Astrocyte of the spinal cord (primary cell): ENCODE measurements around the gene PLLP.

Source experiments
- DNase-seq: peaks from one replicate; pipeline ENCODE4 v3.0.0; 2011; ENCODE audit warnings: low read depth, low spot score
- H3K4me3 ChIP-seq: 2 replicates; pipeline ENCODE4 v1.5.1; 2011; ENCODE audit warnings: low read depth, mild to moderate bottlenecking, low read length, moderate library complexity
- in situ Hi-C: cut with HindIII; loops from 2 replicates; pipeline ENCODE4 v1.10.0; 2017; ENCODE audit warnings: low sequenced_read_pairs
- TF ChIP-seq, protein P1 (sequence below): IDR thresholded peaks from 2 replicates; pipeline ENCODE4 v1.5.1; 2012; ENCODE audit warnings: low read depth, mild to moderate bottlenecking, low read length, inconsistent platforms

Gene PLLP

DNA sequence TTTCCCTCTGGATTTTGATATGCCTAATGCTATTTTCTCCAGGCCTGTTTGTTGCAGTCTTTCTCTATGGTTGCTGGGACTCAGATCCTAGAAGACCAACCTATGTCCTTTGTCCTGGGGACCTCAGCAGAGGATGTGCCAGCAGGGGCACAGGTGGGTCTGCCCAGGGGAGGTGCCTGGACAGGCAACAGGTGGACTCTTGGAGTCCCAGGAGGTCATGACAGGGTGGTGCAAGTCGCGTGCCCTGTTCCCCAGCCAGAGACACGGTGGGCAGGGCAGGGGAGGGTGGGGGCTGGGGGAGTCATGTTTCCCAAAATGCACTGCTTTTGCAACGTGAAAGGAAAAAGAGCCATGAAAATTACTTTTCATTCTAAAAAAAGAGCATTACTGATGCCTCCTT is 26.3 kb upstream of the PLLP start:
- in situ Hi-C loops, result no loop called here
- H3K4me3 ChIP-seq, result no peak overlapping the region
- TF ChIP-seq, protein P1, sequence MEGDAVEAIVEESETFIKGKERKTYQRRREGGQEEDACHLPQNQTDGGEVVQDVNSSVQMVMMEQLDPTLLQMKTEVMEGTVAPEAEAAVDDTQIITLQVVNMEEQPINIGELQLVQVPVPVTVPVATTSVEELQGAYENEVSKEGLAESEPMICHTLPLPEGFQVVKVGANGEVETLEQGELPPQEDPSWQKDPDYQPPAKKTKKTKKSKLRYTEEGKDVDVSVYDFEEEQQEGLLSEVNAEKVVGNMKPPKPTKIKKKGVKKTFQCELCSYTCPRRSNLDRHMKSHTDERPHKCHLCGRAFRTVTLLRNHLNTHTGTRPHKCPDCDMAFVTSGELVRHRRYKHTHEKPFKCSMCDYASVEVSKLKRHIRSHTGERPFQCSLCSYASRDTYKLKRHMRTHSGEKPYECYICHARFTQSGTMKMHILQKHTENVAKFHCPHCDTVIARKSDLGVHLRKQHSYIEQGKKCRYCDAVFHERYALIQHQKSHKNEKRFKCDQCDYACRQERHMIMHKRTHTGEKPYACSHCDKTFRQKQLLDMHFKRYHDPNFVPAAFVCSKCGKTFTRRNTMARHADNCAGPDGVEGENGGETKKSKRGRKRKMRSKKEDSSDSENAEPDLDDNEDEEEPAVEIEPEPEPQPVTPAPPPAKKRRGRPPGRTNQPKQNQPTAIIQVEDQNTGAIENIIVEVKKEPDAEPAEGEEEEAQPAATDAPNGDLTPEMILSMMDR, result no peak
- DNase-seq, result no peak

DNA sequence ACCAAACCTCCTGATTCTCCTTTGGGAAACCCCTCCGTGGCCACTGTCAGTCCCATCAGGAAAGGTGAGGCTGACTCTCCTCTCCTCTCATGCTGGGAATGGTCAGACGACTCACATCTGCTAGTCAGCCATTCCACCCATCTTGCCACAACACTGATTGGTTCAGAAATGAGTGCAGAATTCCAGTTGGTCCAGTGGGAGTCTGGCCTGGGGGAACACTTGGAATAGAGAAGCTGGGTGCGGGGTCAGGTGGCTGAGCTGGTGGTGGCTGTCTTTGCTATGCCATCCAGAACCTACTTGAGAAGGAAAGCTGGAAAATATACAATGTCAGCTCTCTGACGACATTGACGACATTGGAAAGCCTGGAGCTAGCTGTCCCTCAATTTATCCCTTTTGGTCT is 23.6 kb upstream of the PLLP start:
- DNase-seq, result no peak
- TF ChIP-seq, protein P1, result no peak
- H3K4me3 ChIP-seq, result no peak overlapping the region
- in situ Hi-C loops, result no loop called here

DNA sequence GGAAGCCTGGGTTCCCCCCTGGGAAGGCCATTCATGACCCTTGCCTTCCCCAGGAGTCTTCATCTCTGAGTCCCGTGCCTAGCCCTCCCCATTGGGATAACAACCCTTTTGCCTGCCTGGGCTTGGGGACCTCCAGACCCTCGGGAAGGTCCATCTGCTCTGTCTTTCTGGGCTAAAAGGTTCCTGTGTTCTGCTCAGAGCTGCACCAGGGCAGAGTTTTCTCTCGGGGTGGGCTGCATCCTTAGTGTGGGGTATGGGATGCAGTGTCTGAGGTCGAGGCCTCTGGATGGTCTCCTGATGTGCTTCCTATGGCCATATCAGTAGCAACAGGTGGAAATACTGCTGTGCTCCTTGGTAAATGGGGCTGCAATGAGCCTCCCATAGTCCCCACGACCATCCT is 22.9 kb upstream of the PLLP start:
- H3K4me3 ChIP-seq, result no peak overlapping the region
- in situ Hi-C loops, result no loop called here
- TF ChIP-seq, protein P1, result no peak
- DNase-seq, result no peak

DNA sequence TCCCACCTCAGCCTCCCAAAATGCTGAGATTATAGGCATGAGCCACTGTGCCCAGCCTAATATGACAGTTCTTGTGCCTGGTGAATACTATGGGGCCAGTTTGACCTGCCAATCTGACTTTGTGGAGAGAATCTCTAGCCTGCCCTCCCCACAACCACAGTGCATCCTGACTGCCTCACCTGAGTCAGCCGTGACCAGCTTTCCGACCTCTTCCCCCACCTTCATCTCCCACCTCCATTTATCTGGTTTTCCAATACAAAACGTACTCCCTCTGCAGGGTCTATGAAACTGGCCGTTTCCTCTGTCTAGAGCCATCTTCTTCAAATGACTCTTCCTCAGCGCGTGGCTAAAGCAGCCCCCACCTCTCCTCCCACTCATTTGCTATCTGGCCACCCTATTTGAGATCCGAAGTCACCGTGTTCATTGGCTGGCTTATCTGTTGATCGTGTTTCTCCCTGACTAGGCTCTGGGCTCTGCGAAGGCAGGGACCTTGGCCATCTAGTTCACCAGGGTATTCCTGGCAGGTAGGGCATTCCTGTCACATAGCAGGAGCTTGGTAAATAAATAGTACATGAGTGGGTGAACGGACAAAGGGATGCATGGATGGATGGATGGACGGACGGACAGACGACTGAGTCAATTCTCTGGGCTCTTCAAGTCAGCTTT is 22.3 kb upstream of the PLLP start:
- DNase-seq, result no peak
- TF ChIP-seq, protein P1, result no peak
- in situ Hi-C loops, result no loop called here
- H3K4me3 ChIP-seq, result no peak overlapping the region

DNA sequence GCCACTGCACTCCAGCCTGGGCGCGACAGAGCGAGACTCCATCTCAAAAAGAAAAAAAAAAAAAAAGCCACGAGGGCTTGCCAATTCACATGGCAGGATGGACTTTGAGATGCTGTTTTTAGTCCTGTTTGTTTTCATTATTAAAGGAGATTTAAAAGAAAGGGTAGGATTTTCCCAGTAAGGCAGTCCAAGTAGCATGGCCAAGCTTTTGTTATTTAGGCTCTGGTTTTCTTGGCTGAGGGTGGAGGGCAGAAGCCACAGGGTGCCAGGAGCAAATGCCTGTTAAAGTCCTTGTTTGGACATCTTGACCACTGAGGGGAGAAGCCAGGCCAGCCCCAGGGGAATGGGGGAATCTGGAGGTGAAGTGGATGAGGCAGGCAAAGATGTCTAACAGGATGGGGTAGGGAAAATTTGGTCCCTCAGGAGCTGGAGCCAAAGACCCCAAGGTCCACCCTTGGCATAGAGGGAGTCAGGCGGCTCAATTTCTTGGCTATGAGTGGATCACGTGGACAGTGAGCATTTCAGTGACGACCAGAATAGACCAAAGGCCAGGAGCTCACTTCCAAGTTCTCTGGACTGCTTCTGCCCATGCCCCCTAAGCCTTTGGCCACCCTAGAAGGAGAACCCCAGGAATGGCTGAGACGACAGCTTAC is 20.8 kb upstream of the PLLP start:
- TF ChIP-seq, protein P1, result no peak
- DNase-seq, result no peak
- no peak overlapping the region for H3K4me3 ChIP-seq
- in situ Hi-C loops, result no loop called here

DNA sequence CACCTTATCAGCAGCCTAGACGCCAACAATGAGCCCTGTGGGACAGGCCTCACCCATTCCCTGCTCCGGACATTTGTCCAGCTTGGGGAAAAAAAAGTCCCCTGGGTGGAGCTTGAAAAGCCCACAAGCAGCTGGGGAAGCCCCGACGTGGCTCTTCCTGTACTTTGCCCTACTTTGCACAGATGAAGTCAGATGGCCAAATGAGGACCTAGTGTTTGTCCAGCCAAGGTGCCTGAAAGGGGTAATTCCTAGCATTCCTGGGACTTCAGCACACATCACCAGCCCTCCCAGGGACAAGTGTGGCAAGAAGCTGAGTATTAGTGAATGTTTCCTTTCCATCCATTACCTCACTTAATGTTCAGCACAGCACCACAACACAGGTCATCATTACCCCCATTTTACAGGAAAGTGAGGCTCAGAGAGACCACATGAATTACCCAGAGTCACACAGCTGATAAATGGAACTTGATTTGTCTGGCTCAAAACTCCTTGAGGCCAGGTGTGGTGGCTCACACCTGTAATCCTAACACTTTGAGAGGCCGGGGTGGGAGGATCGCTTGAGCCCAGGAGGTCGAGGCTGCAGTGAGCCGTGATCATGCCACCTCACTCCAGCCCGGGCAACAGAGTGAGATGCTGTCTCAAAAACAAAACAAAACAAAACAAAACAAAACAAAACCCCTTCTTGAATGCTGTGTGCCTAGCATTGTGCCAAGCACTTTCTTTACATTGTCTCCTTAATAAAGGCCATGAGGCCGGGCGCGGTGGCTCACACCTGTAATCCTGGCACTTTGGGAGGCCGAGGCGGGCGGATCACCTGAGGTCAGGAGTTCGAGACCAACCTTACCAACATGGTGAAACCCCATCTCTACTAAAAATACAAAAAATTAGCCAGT is 19.9 kb upstream of the PLLP start:
- peak; percentile 49 for DNase-seq
- in situ Hi-C loops, result no loop called here

More for the DNA sequence above, 19.9 kb upstream of the PLLP start:
- H3K4me3 ChIP-seq, result no peak overlapping the region
- TF ChIP-seq, protein P1, result no peak
